ENCODE data around the gene EIF2A. TPM values are rescaled to one million over a fixed set of nuclear protein-coding genes. Genes with fewer than 3 reads are reported as not detected.

The EIF2A gene
- total and polyA plus RNA-seq, 9 donors: 88.8 to 206 (median 112) TPM

DNA sequence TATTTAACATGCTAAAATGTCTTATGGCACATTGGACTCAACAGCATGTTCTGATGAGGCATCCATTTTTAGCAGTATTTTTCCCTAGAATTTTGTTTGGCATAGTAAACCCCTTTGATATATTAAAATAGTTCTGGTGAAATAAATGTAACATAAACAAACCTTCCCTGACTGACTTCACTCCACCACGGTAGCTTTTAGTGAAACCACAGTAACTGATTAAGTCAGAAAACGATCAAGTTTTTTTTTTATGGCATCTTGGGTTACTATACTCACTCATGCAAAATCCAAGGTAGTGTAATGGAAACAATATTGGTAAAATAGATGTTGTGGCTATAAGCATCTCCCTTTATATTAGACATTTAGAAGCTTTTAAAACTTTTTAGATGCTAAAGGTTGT lies 3.1 kb upstream of the EIF2A start:
- Histone ChIP-seq H3K9me3 (no peaks in the 10 kb centered on the region), H3K4me1 (ENCODE audit: insufficient read depth) (peaks cover 3% of the 10 kb centered on the region), H3K4me3 (no peak overlapping the region), H3K36me3 (no peaks in the 10 kb centered on the region), H3K27me3 (no peaks in the 10 kb centered on the region), H3K27ac (no peak overlapping the region)
- whole genome bisulfite sequencing, 3 donors: 51 to 66% (median 57%) methylated on average over 2 of the region's 2 CpGs
- intact Hi-C loops (cut with DNase I): loop anchor here in 1 of 4 donors (10.0 kb wide), 1 partner anchor 61 kb away; the partner anchor contains the start of gene SELENOT
- TF ChIP-seq, protein P1, sequence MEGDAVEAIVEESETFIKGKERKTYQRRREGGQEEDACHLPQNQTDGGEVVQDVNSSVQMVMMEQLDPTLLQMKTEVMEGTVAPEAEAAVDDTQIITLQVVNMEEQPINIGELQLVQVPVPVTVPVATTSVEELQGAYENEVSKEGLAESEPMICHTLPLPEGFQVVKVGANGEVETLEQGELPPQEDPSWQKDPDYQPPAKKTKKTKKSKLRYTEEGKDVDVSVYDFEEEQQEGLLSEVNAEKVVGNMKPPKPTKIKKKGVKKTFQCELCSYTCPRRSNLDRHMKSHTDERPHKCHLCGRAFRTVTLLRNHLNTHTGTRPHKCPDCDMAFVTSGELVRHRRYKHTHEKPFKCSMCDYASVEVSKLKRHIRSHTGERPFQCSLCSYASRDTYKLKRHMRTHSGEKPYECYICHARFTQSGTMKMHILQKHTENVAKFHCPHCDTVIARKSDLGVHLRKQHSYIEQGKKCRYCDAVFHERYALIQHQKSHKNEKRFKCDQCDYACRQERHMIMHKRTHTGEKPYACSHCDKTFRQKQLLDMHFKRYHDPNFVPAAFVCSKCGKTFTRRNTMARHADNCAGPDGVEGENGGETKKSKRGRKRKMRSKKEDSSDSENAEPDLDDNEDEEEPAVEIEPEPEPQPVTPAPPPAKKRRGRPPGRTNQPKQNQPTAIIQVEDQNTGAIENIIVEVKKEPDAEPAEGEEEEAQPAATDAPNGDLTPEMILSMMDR (IDR thresholded peaks at IDR 0.05): no peak
- TF ChIP-seq POLR2A (IDR thresholded peaks at IDR 0.05) (no peak), EP300 (IDR thresholded peaks at IDR 0.05) (no peak)
- no peak for DNase-seq

DNA sequence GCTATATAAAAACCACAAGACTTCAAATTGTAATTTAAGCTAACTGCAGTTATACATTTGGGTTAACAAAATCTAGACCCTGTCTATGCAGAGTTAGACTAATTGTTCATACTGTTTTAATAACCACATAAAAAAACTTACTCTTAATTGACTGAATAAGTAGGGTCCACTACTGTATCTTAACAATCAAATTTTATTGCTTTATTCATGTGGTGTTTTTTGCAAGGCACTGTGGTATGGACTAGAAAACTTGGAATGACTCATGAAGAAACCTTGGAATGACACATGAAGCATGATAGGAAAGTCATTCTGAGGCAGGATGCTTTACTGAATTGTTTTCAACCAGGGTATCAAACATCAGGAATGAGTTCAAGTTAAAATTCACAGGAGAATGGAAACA lies 2.5 kb upstream of the EIF2A start:
- H3K4me1 ChIP-seq (ENCODE audit: insufficient read depth): peaks cover 2% of the 10 kb centered on the region
- H3K36me3 ChIP-seq: no peaks in the 10 kb centered on the region
- intact Hi-C loops (cut with DNase I): loop anchor here in 1 of 4 donors (10.0 kb wide), 1 partner anchor 61 kb away; the partner anchor contains the start of gene SELENOT
- no peak overlapping the region for H3K4me3 ChIP-seq
- no peaks in the 10 kb centered on the region for H3K9me3 ChIP-seq
- no peak for DNase-seq
- H3K27me3 ChIP-seq: no peaks in the 10 kb centered on the region
- peak overlapping the region in 1 of 2 donors; percentile 98 for H3K27ac ChIP-seq
- TF ChIP-seq, protein P1 (IDR thresholded peaks at IDR 0.05): no peak
- TF ChIP-seq POLR2A (IDR thresholded peaks at IDR 0.05) (no peak), EP300 (IDR thresholded peaks at IDR 0.05) (no peak)

DNA sequence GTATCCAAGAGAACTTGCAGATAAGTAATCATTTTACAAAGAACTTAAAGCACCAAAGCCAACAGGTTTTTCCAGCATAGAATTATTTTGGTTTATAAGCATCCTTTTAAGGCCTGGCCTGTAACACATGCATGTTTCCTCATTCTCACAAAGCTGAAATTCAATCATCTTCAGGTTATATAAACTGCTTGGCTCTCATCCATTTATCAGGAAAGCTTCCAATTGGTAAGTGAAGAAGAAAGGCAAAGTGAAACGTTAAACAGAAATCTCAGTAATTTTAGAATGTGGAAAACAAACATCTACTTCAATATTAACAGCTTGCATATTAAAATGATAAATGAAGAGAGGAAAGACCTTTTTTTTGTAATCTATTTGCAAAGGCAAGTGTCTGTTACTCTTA lies 1.9 kb upstream of the EIF2A start:
- Histone ChIP-seq H3K4me3 (peak overlapping the region; percentile 76), H3K27ac (peak overlapping the region in 1 of 2 donors; percentile 98), H3K36me3 (no peaks in the 10 kb centered on the region), H3K27me3 (no peaks in the 10 kb centered on the region), H3K4me1 (ENCODE audit: insufficient read depth) (peaks cover 2% of the 10 kb centered on the region), H3K9me3 (no peaks in the 10 kb centered on the region)
- 0% methylated on average over 1 of the region's 1 CpG for WGBS, 3 donors
- DNase-seq: no peak
- TF ChIP-seq POLR2A (IDR thresholded peaks at IDR 0.05): no peak
- intact Hi-C loops (cut with DNase I): loop anchor here in 1 of 4 donors (10.0 kb wide), 1 partner anchor 60 kb away; the partner anchor contains the start of gene SELENOT

DNA sequence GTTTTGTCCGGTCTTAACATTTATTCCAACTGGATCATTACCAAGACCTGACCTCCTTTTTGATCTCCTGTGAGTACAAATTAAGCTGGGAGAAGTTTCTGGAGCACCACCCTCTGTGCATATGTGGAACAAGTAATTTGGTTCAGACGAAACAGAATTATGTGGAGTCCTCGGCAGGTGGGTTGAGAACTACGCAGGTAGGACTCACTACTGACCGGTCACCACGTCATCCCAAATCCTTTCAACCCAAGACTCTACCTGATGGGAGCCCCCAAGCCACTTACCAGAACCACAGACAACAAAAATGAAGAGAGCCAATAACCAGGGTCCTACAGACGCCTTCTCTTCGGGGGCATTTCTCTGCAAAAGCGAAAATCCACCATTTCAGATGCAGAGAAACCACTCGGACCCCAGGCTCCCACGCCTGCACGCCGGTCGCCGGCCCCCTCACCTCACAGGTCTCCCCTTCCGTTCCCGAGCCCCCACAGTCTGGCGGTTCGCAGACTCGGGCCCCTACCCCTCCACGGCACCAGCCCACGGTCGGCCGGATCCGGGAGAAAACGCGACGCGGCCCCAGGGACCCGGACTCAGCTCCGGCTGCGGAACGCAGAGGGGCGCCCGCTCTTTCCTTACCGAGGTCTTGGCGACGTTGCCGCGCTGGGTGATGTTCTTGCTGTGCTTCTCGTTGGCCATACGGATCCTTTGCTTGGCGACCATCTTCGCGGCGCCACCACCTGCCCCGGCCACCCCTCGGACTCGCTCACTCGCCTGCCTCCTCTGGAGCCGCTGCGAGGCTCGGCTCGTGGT lies 965 bp upstream of the EIF2A start:
- no peak for TF ChIP-seq EP300 (IDR thresholded peaks at IDR 0.05)
- TF ChIP-seq, protein P1 (IDR thresholded peaks at IDR 0.05): no peak
- TF ChIP-seq POLR2A (IDR thresholded peaks at IDR 0.05): no peak
- DNase-seq: no peak
- peak overlapping the region; percentile 76 for H3K4me3 ChIP-seq
- H3K4me1 ChIP-seq (ENCODE audit: insufficient read depth): peaks cover 2% of the 10 kb centered on the region
- H3K36me3 ChIP-seq: no peaks in the 10 kb centered on the region
- intact Hi-C loops (cut with DNase I): loop anchor here in 2 of 4 donors (2.0 to 10.0 kb wide), 2 partner anchors 59 to 137 kb away; partner anchors contain the start of genes SELENOT (in 1 of the 2) and TSC22D2 (in 1 of the 2)
- 0 to 1% (median 1%) methylated on average over 41 to 54 of the region's 54 CpGs for WGBS, 3 donors
- peak overlapping the region; percentile 98 for H3K27ac ChIP-seq
- no peaks in the 10 kb centered on the region for H3K27me3 ChIP-seq
- H3K9me3 ChIP-seq: no peaks in the 10 kb centered on the region

Data from ovary (tissue), 9 donors.